HEK293T (cell line): ENCODE results near the gene DSG1.

ENCODE experiments used
- ARNT ChIP-seq: fragments of 450-650 bp; IDR thresholded peaks from 2 replicates; pipeline ENCODE4 v1.6.1; 2017; ENCODE audit warnings: mild to moderate bottlenecking
- FOXK2 ChIP-seq: fragments of 450-650 bp; IDR thresholded peaks from 2 replicates; pipeline ENCODE4 v1.6.1; 2016; ENCODE audit warnings: mild to moderate bottlenecking
- L3MBTL2 ChIP-seq: fragments of 450-650 bp; conservative IDR thresholded peaks from 2 replicates; pipeline ENCODE4 v1.6.1; 2016; ENCODE audit warnings: mild to moderate bottlenecking
- LEF1 ChIP-seq: fragments of 450-650 bp; IDR thresholded peaks from 2 replicates; pipeline ENCODE4 v1.6.1; 2017; ENCODE audit warnings: mild to moderate bottlenecking, borderline replicate concordance
- NFRKB ChIP-seq: fragments of 450-650 bp; IDR thresholded peaks from 2 replicates; pipeline ENCODE4 v1.6.1; 2016; ENCODE audit warnings: mild to moderate bottlenecking, moderate library complexity
- SP1 ChIP-seq: fragments of 450-650 bp; IDR thresholded peaks from 2 replicates; pipeline ENCODE4 v1.6.1; 2017

DNA sequence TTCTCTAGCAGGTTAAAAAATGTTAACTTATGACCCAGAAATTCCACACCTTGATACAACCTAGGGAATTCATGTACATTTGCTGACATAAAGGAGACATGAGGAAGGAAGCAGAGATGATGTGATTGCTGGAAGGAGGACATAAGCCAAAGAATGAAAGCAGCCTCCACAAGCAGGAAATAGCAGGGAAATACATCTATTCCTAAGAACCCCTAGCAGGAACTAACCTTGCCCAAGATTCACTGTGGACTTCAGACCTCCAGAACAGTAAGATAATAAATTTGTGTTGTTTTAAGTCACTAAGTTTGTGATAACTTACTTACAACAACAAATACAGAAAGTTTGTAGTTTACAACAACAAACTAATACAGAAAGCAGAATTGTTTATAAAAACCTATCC lies 54.0 kb downstream of the DSG1 start:
- TF ChIP-seq L3MBTL2 (no peak), FOXK2 (no peak), NFRKB (no peak), ARNT (no peak), SP1 (no peak), LEF1 (no peak)
